Neutrophil (primary cell): ENCODE data around the gene ZNF181.
A peak's percentile ranks its signal among the peaks of the same experiment; 100 is the strongest.

ENCODE experiments used
- H3K27ac ChIP-seq: fragments of 200-600 bp; sonication (generic); 2 replicates; pipeline ENCODE4 v1.5.1; 2016; ENCODE audit warnings: mild to moderate bottlenecking, moderate library complexity
- H3K27me3 ChIP-seq: fragments of 200-600 bp; sonication (generic); 2 replicates; pipeline ENCODE4 v1.6.0; 2016; ENCODE audit warnings: mild to moderate bottlenecking
- H3K36me3 ChIP-seq: fragments of 200-600 bp; sonication (generic); 2 replicates; pipeline ENCODE4 v1.5.1; 2017
- H3K4me1 ChIP-seq, 2 experiments: fragments of 200-600 bp in 1 of 2; sonication (generic) in 1 of 2; 1 replicate in 1 of 2; 2 replicates in 1 of 2; pipeline versions ENCODE4 v1.5.1 to v1.6.1; 2013 to 2016; ENCODE audit warnings: low read depth in 1 of 2, low read length in 1 of 2, mild to moderate bottlenecking in 1 of 2, moderate library complexity in 1 of 2; ENCODE audit not compliant: control insufficient read depth in 1 of 2, insufficient read depth in 1 of 2
- H3K4me3 ChIP-seq, 2 experiments: fragments of 200-600 bp in 1 of 2; sonication (generic) in 1 of 2; 1 replicate in 1 of 2; 2 replicates in 1 of 2; pipeline ENCODE4 v1.5.1; 2013 to 2016; ENCODE audit warnings: low read depth in 1 of 2, low read length in 1 of 2, mild to moderate bottlenecking in 1 of 2, moderate library complexity in 1 of 2
- H3K9me3 ChIP-seq: fragments of 200-600 bp; sonication (generic); 2 replicates; pipeline ENCODE4 v1.5.1; 2016
- CTCF ChIP-seq: fragments of 200-600 bp; sonication (generic); IDR thresholded peaks from 2 replicates; pipeline ENCODE4 v1.5.1; 2016; ENCODE audit warnings: antibody characterized with exemption

ZNF181 gene

GRCh38 chr19:34732612-34733211 lies 1.3 kb upstream of the ZNF181 start:
- no peak overlapping the region for H3K27ac ChIP-seq
- H3K36me3 ChIP-seq = peaks cover 3% of the 10 kb centered on the region
- no peaks in the 10 kb centered on the region for H3K27me3 ChIP-seq
- H3K9me3 ChIP-seq = no peaks in the 10 kb centered on the region
- H3K4me3 ChIP-seq = peak overlapping the region; percentile 74 to 89
- H3K4me1 ChIP-seq = peaks cover 14 to 16% of the 10 kb centered on the region in 2 experiments
- no peak for TF ChIP-seq CTCF

- no peaks in the 10 kb centered on the region for H3K27me3 ChIP-seq
- peak overlapping the region; percentile 74 to 89 for H3K4me3 ChIP-seq
- no peaks in the 10 kb centered on the region for H3K9me3 ChIP-seq
- peaks cover 3% of the 10 kb centered on the region for H3K36me3 ChIP-seq
- H3K4me1 ChIP-seq = peaks cover 14 to 16% of the 10 kb centered on the region in 2 experiments
- TF ChIP-seq CTCF = no peak
- peak overlapping the region; percentile 71 for H3K27ac ChIP-seq
These were observed 737 bp upstream of the ZNF181 start for GRCh38 chr19:34733266-34733745.

GRCh38 chr19:34734537-34735103 lies 577 bp downstream of the ZNF181 start:
- Histone ChIP-seq H3K36me3 (peaks cover 11% of the 10 kb centered on the region), H3K9me3 (peaks cover 1% of the 10 kb centered on the region), H3K27ac (peak overlapping the region; percentile 71), H3K27me3 (no peaks in the 10 kb centered on the region), H3K4me1 (peaks cover 14 to 16% of the 10 kb centered on the region in 2 experiments), H3K4me3 (peak overlapping the region; percentile 74 to 89)
- TF ChIP-seq CTCF = no peak

GRCh38 chr19:34744896-34745690 lies 11.1 kb downstream of the ZNF181 start:
- Histone ChIP-seq H3K36me3 (no peaks in the 10 kb centered on the region), H3K4me1 (no peaks in the 10 kb centered on the region), H3K4me3 (no peak overlapping the region), H3K9me3 (peaks cover 4% of the 10 kb centered on the region), H3K27ac (no peak overlapping the region), H3K27me3 (no peaks in the 10 kb centered on the region)
- no peak for TF ChIP-seq CTCF

GRCh38 chr19:34757441-34757840 lies 23.4 kb downstream of the ZNF181 start:
- Histone ChIP-seq H3K36me3 (no peaks in the 10 kb centered on the region), H3K27me3 (no peaks in the 10 kb centered on the region), H3K27ac (no peak overlapping the region), H3K4me1 (no peaks in the 10 kb centered on the region), H3K4me3 (no peak overlapping the region), H3K9me3 (peaks cover 49% of the 10 kb centered on the region)
- no peak for TF ChIP-seq CTCF
